GM18519 (cell line): ENCODE measurements around the gene BRD9.
"Not testable (repeated sequence)": the region's sequence is repeated elsewhere in the genome, so short reads cannot be mapped to it uniquely, and the experiment has no call there.

ENCODE experiments used
- ATAC-seq: cut with Tn5 transposase; IDR thresholded peaks from one replicate; pipeline ENCODE4 v1.9.1; 2021; ENCODE audit warnings: mild to moderate bottlenecking, moderate library complexity; ENCODE audit not compliant: unreplicated experiment, low FRiP score

The BRD9 gene

GRCh38 chr5:881551-881935, 11.1 kb downstream of the BRD9 start:
- no peak for ATAC-seq

- no peak for ATAC-seq
Measured at GRCh38 chr5:880816-881550, 11.6 kb downstream of the BRD9 start.

- ATAC-seq = not testable (repeated sequence)
Measured at GRCh38 chr5:878677-879076, 13.9 kb downstream of the BRD9 start.

GRCh38 chr5:878125-878524, 14.5 kb downstream of the BRD9 start:
- ATAC-seq = no peak

- no peak for ATAC-seq
Measured at GRCh38 chr5:876398-877365, 15.9 kb downstream of the BRD9 start.

- ATAC-seq = no peak
Measured at GRCh38 chr5:875931-876330, 16.7 kb downstream of the BRD9 start.

- no peak for ATAC-seq
Measured at GRCh38 chr5:873328-873727, 19.3 kb downstream of the BRD9 start.

GRCh38 chr5:872301-872700, 20.3 kb downstream of the BRD9 start:
- ATAC-seq = no peak

GRCh38 chr5:871596-872298, 20.9 kb downstream of the BRD9 start:
- no peak for ATAC-seq

GRCh38 chr5:870956-871355, 21.6 kb downstream of the BRD9 start:
- no peak for ATAC-seq

GRCh38 chr5:868428-869135, 24.0 kb downstream of the BRD9 start:
- ATAC-seq = no peak

GRCh38 chr5:867300-867870, 25.2 kb downstream of the BRD9 start:
- no peak for ATAC-seq

GRCh38 chr5:865771-866170, 26.8 kb downstream of the BRD9 start:
- no peak for ATAC-seq

GRCh38 chr5:865168-865521, 27.5 kb downstream of the BRD9 start:
- no peak for ATAC-seq

GRCh38 chr5:864492-865167, 28.0 kb downstream of the BRD9 start:
- no peak for ATAC-seq

GRCh38 chr5:863244-863805, 29.3 kb downstream of the BRD9 start:
- no peak for ATAC-seq

GRCh38 chr5:862367-863243, 30.0 kb downstream of the BRD9 start:
- ATAC-seq = no peak
